Measurements from ENCODE around the gene TP53TG5.

TP53TG5 gene

GRCh38 chr20:45378191-45378590, at the start of gene TP53TG5:
Gene TP53TG5, minus strand, starts transcription at chr20:45378325. Its CDS starts 89 bp downstream, at chr20:45378236.
- DNase-seq (ENCODE audit: low read depth), result no peak

- no peak for DNase-seq (ENCODE audit: low read depth)
These were observed 49.4 kb upstream of the TP53TG5 start for GRCh38 chr20:45427236-45428149.

- DNase-seq (ENCODE audit: low read depth), result no peak
These were observed 48.3 kb upstream of the TP53TG5 start for GRCh38 chr20:45426320-45427016.

- DNase-seq (ENCODE audit: low read depth), result no peak
These were observed 47.4 kb upstream of the TP53TG5 start for GRCh38 chr20:45425561-45425960.

GRCh38 chr20:45423700-45424099, 45.6 kb upstream of the TP53TG5 start:
- DNase-seq (ENCODE audit: low read depth), result no peak

GRCh38 chr20:45420125-45420524, 42.0 kb upstream of the TP53TG5 start:
- no peak for DNase-seq (ENCODE audit: low read depth)

GRCh38 chr20:45419188-45420091, 41.3 kb upstream of the TP53TG5 start:
- DNase-seq (ENCODE audit: low read depth), result no peak

- DNase-seq (ENCODE audit: low read depth), result no peak
These were observed 38.8 kb upstream of the TP53TG5 start for GRCh38 chr20:45416917-45417316.

- DNase-seq (ENCODE audit: low read depth), result peak; percentile 81
These were observed 37.9 kb upstream of the TP53TG5 start, which contains the start of gene PIGT for GRCh38 chr20:45415822-45416637. Gene PIGT, plus strand, starts transcription at chr20:45416141. Its CDS starts 16 bp downstream, at chr20:45416157.

GRCh38 chr20:45413479-45413878, 35.4 kb upstream of the TP53TG5 start:
- no peak for DNase-seq (ENCODE audit: low read depth)

- DNase-seq (ENCODE audit: low read depth), result no peak
These were observed 34.5 kb upstream of the TP53TG5 start for GRCh38 chr20:45412653-45413052.

GRCh38 chr20:45410887-45411286, 32.8 kb upstream of the TP53TG5 start:
- DNase-seq (ENCODE audit: low read depth), result no peak

- DNase-seq (ENCODE audit: low read depth), result no peak
These were observed 31.6 kb upstream of the TP53TG5 start for GRCh38 chr20:45409521-45410272.

GRCh38 chr20:45408646-45409213, 30.6 kb upstream of the TP53TG5 start:
- no peak for DNase-seq (ENCODE audit: low read depth)

GRCh38 chr20:45407783-45408645, 29.9 kb upstream of the TP53TG5 start, which contains the start of gene DBNDD2:
Gene DBNDD2, plus strand, starts transcription at chr20:45408289. Its CDS starts 179 bp downstream, at chr20:45408468.
- DNase-seq (ENCODE audit: low read depth), result no peak

- DNase-seq (ENCODE audit: low read depth), result no peak
These were observed 29.1 kb upstream of the TP53TG5 start for GRCh38 chr20:45407067-45407745.

- DNase-seq (ENCODE audit: low read depth), result peak; percentile 50
These were observed 28.3 kb upstream of the TP53TG5 start for GRCh38 chr20:45406260-45407066.

Measured in stimulated activated CD8-positive, alpha-beta memory T cell treated with anti-CD3 and anti-CD28 coated beads, Interleukin-12 subunit alpha, Interleukin-12 subunit beta, amount 100 ng/mL, for 4 hours (primary cell).